Endothelial cell of umbilical vein (primary cell): ENCODE results near the gene KRT38. TPM values are rescaled to one million over a fixed set of nuclear protein-coding genes. Genes with fewer than 3 reads are reported as not detected.

Source experiments
- BruUV-seq: library from RNA; stranded (reverse); fragments of 400-500 nt; replicated peaks from 2 replicates; lab custom pipeline; 2021; lab: Mats Ljungman, UMichigan
- CTCF ChIA-PET: fragments of 300-600, 350-600 bp; sonication (Branson Sonifier 250); formaldehyde crosslinking; loops from one replicate; lab custom pipeline; 2021; ENCODE audit warnings: antibody characterized with exemption, inconsistent platforms; lab: Charles Lee
- POLR2A ChIA-PET: fragments of 300-600, 350-600 bp; sonication (Branson Sonifier 250); formaldehyde crosslinking; loops from one replicate; lab custom pipeline; 2021; ENCODE audit warnings: antibody characterized with exemption, inconsistent platforms; lab: Charles Lee
- DNase-seq: peaks from one replicate; pipeline ENCODE4 v3.0.0-alpha.2; 2011; ENCODE audit warnings: low read depth, low spot score
- FAIRE-seq: peaks from 2 replicates; lab custom pipeline; 2011; peaks lifted over from hg19 to GRCh38; lab: Jason Lieb, UNC
- H2AFZ ChIP-seq: 2 replicates; pipeline ENCODE4 v1.6.0; 2012; ENCODE audit warnings: low read depth, low read length, control low read depth, inconsistent platforms
- H3K27ac ChIP-seq: 2 replicates; pipeline ENCODE4 v1.5.1; 2011; ENCODE audit warnings: low read depth, mild to moderate bottlenecking, control low read depth, low read length, moderate library complexity; ENCODE audit not compliant: insufficient read depth
- H3K27me3 ChIP-seq, 2 experiments: 2 replicates each; pipeline versions ENCODE4 v1.6.0 to v1.6.1; 2011; ENCODE audit warnings: low read length in 2 of 2, mixed read lengths in 1 of 2; ENCODE audit not compliant: control insufficient read depth in 2 of 2, insufficient read depth in 2 of 2
- H3K36me3 ChIP-seq, 2 experiments: 2 replicates in 1 of 2; 3 replicates in 1 of 2; pipeline ENCODE4 v1.5.1; 2011; ENCODE audit warnings: low read length in 2 of 2, mild to moderate bottlenecking in 1 of 2, moderate library complexity in 1 of 2; ENCODE audit not compliant: control insufficient read depth in 2 of 2, insufficient read depth in 2 of 2; ENCODE audit errors: extremely low read depth in 1 of 2
- H3K4me1 ChIP-seq: 3 replicates; pipeline ENCODE4 v1.5.1; 2011; ENCODE audit warnings: mild to moderate bottlenecking, low read length; ENCODE audit not compliant: control insufficient read depth, insufficient read depth; ENCODE audit errors: extremely low read depth
- H3K4me2 ChIP-seq: 2 replicates; pipeline ENCODE4 v1.6.1; 2011; ENCODE audit warnings: low read length, control low read depth, mixed read lengths; ENCODE audit not compliant: insufficient read depth
- H3K4me3 ChIP-seq, 3 experiments: fragments of 200-600 bp in 1 of 3; sonication (generic), shearing (Covaris generic) in 1 of 3; replicated peaks in 1 of 3; 2 replicates each; pipeline ENCODE4 v1.5.1; 2011 to 2016; ENCODE audit warnings: control low read depth in 3 of 3, low read length in 3 of 3, mild to moderate bottlenecking in 2 of 3, inconsistent platforms in 1 of 3, low read depth in 1 of 3, moderate library complexity in 1 of 3; ENCODE audit not compliant: insufficient read depth in 1 of 3
- H3K79me2 ChIP-seq: 2 replicates; pipeline ENCODE4 v1.6.0; 2012; ENCODE audit warnings: low read length, inconsistent platforms; ENCODE audit not compliant: control insufficient read depth, insufficient read depth
- H3K9ac ChIP-seq: replicated peaks from 2 replicates; pipeline ENCODE3; 2011; ENCODE audit warnings: low read length, control low read depth; ENCODE audit not compliant: insufficient read depth; ENCODE audit errors: extremely low read depth
- H3K9me1 ChIP-seq: replicated peaks from 3 replicates; pipeline ENCODE4 v1.6.0; 2011; ENCODE audit warnings: mild to moderate bottlenecking, low read length; ENCODE audit not compliant: control insufficient read depth, insufficient read depth; ENCODE audit errors: extremely low read depth
- H3K9me3 ChIP-seq: replicated peaks from 2 replicates; pipeline ENCODE4 v1.5.1; 2012; ENCODE audit warnings: low read length, inconsistent platforms; ENCODE audit not compliant: control insufficient read depth, insufficient read depth
- H4K20me1 ChIP-seq: replicated peaks from 2 replicates; pipeline ENCODE3; 2011; ENCODE audit warnings: mild to moderate bottlenecking, low read length; ENCODE audit not compliant: control insufficient read depth, insufficient read depth; ENCODE audit errors: extremely low read depth
- CTCF ChIP-seq, 2 donors: IDR thresholded peaks; 1 replicate in 1 of 2; 2 replicates in 1 of 2; pipeline ENCODE4 v1.5.1; 2011; ENCODE audit warnings: low read length in 2 of 2, mild to moderate bottlenecking in 2 of 2, moderate library complexity in 2 of 2, control low read depth in 1 of 2, inconsistent platforms in 1 of 2, low read depth in 1 of 2; ENCODE audit not compliant: insufficient read depth in 1 of 2; ENCODE audit errors: extremely low read depth in 1 of 2
- EZH2 ChIP-seq: IDR thresholded peaks from 2 replicates; pipeline ENCODE4 v1.6.1; 2012; ENCODE audit warnings: borderline replicate concordance, low read depth, mild to moderate bottlenecking, moderate library complexity, low read length, inconsistent platforms; ENCODE audit not compliant: severe bottlenecking
- FOS ChIP-seq: IDR thresholded peaks from 2 replicates; pipeline ENCODE4 v1.6.1; 2011; ENCODE audit warnings: mild to moderate bottlenecking, low read length, moderate library complexity, borderline replicate concordance; ENCODE audit not compliant: insufficient read depth
- GATA2 ChIP-seq: IDR thresholded peaks from 2 replicates; pipeline ENCODE4 v1.7.0; 2011; ENCODE audit warnings: low read depth, mild to moderate bottlenecking, moderate library complexity, mixed read lengths, low read length; ENCODE audit not compliant: insufficient read length, insufficient read depth
- JUN ChIP-seq: IDR thresholded peaks from 2 replicates; pipeline ENCODE4 v1.6.1; 2011; ENCODE audit warnings: borderline replicate concordance, low read depth; ENCODE audit not compliant: insufficient read length, insufficient read depth
- MAX ChIP-seq: IDR thresholded peaks from 2 replicates; pipeline ENCODE4 v1.6.1; 2011; ENCODE audit not compliant: insufficient read depth, insufficient read length
- MYC ChIP-seq: IDR thresholded peaks from one replicate; pipeline ENCODE4 v1.6.1; 2011; ENCODE audit warnings: mild to moderate bottlenecking, low read depth, low read length
- POLR2A ChIP-seq: IDR thresholded peaks from 2 replicates; pipeline ENCODE4 v1.6.1; 2012; ENCODE audit warnings: low read depth, mild to moderate bottlenecking, control low read depth, low read length
- POLR2AphosphoS5 ChIP-seq: IDR thresholded peaks from 2 replicates; pipeline ENCODE4 v1.6.1; 2012; ENCODE audit warnings: low read depth, mild to moderate bottlenecking, control low read depth, low read length, moderate library complexity; ENCODE audit not compliant: insufficient read depth
- dilution Hi-C: fragments of 300-500 bp; cut with MboI; formaldehyde crosslinking; loops from one replicate; pipeline ENCODE4 v1.15.0; 2019; ENCODE audit warnings: low sequenced_read_pairs; ENCODE audit not compliant: extremely low pct_ligation_motif_present
- intact Hi-C: fragments of 100-400 bp; cut with micrococcal nuclease; formaldehyde crosslinking; loops from one replicate; pipeline ENCODE4 v1.10.0; 2022
- polyA plus RNA-seq, 4 experiments: library from polyadenylated mRNA; depleted of rRNA in 3 of 4; stranded (reverse) in 3 of 4; unstranded in 1 of 4; fragments of >200 nt; gene quantifications; 2 replicates each; pipeline versions ENCODE4 v1.2.1 to v1.2.3, GENCODE V29; 2011 to 2012; ENCODE audit warnings: missing spikeins in 1 of 4
- total RNA-seq: library from RNA; stranded (reverse); gene quantifications from 2 replicates; pipeline ENCODE4 v1.2.3, GENCODE V29; 2021

Gene KRT38
- total and polyA plus RNA-seq, 2 donors (not counting 3 experiments of a cell fraction or from before 2014, with no cell fraction given), result not detected

GRCh38 chr17:41457676-41458075 is 16.9 kb upstream of the KRT38 start:
- DNase-seq (no peak), FAIRE-seq (no peak)
- no peaks in the 10 kb centered on the region for H3K79me2 ChIP-seq
- peaks cover 2% of the 10 kb centered on the region in 2 experiments for H3K27me3 ChIP-seq
- intact Hi-C loops (no loop called here), dilution Hi-C loops (no loop called here)
- no peak overlapping the region for H2AFZ ChIP-seq
- POLR2A ChIA-PET, result no interaction called here
- H3K4me1 ChIP-seq, result no peaks in the 10 kb centered on the region
- no peak for TF ChIP-seq EZH2
- TF ChIP-seq JUN, result no peak
- TF ChIP-seq MYC, result no peak
- no peak for TF ChIP-seq POLR2AphosphoS5
- no peak for TF ChIP-seq GATA2
- TF ChIP-seq MAX, result no peak
- no peak for TF ChIP-seq CTCF (IDR thresholded peaks at IDR 0.05; ENCODE audit: extremely low read depth in 1 of 2, insufficient read depth in 1 of 2, low read depth in 1 of 2, low read length in 2 of 2)
- TF ChIP-seq FOS, result no peak
- TF ChIP-seq POLR2A, result no peak
- no peaks in the 10 kb centered on the region for H3K36me3 ChIP-seq
- no peak overlapping the region for H3K4me2 ChIP-seq
- H3K9me1 ChIP-seq, result no peaks in the 10 kb centered on the region
- BruUV-seq, result no TSS peak
- H4K20me1 ChIP-seq, result no peaks in the 10 kb centered on the region
- CTCF ChIA-PET, result interaction anchor here (1.1 to 1.6 kb wide), 3 partner anchors 29 to 191 kb away, joined by 3 to 6 read pairs (median 4); no protein-coding TSS in a partner anchor
- H3K4me3 ChIP-seq, result no peak overlapping the region
- H3K9ac ChIP-seq, result no peak overlapping the region
- H3K27ac ChIP-seq, result no peak overlapping the region
- H3K9me3 ChIP-seq, result no peaks in the 10 kb centered on the region
